Measurements from ENCODE around the gene SHROOM4. TPM values are rescaled to one million over a fixed set of nuclear protein-coding genes. Genes with fewer than 3 reads are reported as not detected.

Gene SHROOM4
- total RNA-seq (10 to 100 TPM in 6 of 9 donors, 1 to 10 TPM in 3; 8.1 to 25.5 (median 11.2) TPM), polyA plus RNA-seq (1 to 10 TPM; 7.1 to 8.5 TPM)
- long read RNA-seq, donor 1, partial matches to known transcripts, result 2 of 7 reads
- long read RNA-seq, donor 1, other reads (novel, unspliced or antisense), result 5 of 7 reads
- long read RNA-seq, donor 2, partial matches to known transcripts, result 4 of 11 reads
- long read RNA-seq, donor 2, other reads (novel, unspliced or antisense), result 7 of 11 reads
- long read RNA-seq, donor 3, partial matches to known transcripts, result 0 of 4 reads
- long read RNA-seq, donor 3, other reads (novel, unspliced or antisense), result 4 of 4 reads

- intact Hi-C loops (cut with DNase I), result loop anchor here in 3 of 10 donors (2.0 to 10.0 kb wide), 4 partner anchors 45 to 91 kb away; no protein-coding TSS in a partner anchor
- peak; percentile 84 to 95 (median 90) for ATAC-seq
Measured at GRCh38 chrX:50813843-50814661, at the start of gene SHROOM4. TSS of gene SHROOM4 (minus strand) at chrX:50814194. CDS start at chrX:50814018, 176 bp downstream.

GRCh38 chrX:50863471-50863870 is 49.5 kb upstream of the SHROOM4 start:
- H3K9me3 ChIP-seq, result no peaks in the 10 kb centered on the region
- DNase-seq (no peak), ATAC-seq (no peak)
- peaks cover 0 to 11% (median 0%) of the 10 kb centered on the region in 9 donors for H3K27me3 ChIP-seq
- 94 to 100% (median 98%) methylated on average over 1 of the region's 1 CpG for WGBS, 4 donors
- TF ChIP-seq CTCF (IDR thresholded peaks at IDR 0.05), result no peak
- no peaks in the 10 kb centered on the region for H3K36me3 ChIP-seq
- intact Hi-C loops (cut with DNase I), result no loop called here
- H3K27ac ChIP-seq, result no peak overlapping the region
- H3K4me1 ChIP-seq, result no peaks in the 10 kb centered on the region
- no peak overlapping the region for H3K4me3 ChIP-seq

More at GRCh38 chrX:50813843-50814661, at the start of gene SHROOM4:
- Histone ChIP-seq H3K9me3 (no peaks in the 10 kb centered on the region), H3K4me3 (peak within 1 kb of the TSS; percentile 29 to 75 (median 60)), H3K27ac (peak within 1 kb of the TSS in 11 of 12 donors; percentile 64 to 81 (median 77)), H3K27me3 (peaks cover 0 to 24% (median 0%) of the 10 kb centered on the region in 9 donors), H3K36me3 (no peaks in the 10 kb centered on the region), H3K4me1 (no peaks in the 10 kb centered on the region)
- 5 to 32% (median 16%) methylated on average over 43 to 47 of the region's 47 CpGs for WGBS, 4 donors
- peak; percentile 57 to 70 (median 60) for DNase-seq
- TF ChIP-seq CTCF (IDR thresholded peaks at IDR 0.05) (no peak), POLR2A (IDR thresholded peaks at IDR 0.05) (no peak)

GRCh38 chrX:50860518-50860917 is 46.5 kb upstream of the SHROOM4 start:
- no peaks in the 10 kb centered on the region for H3K36me3 ChIP-seq
- peaks cover 0 to 7% (median 0%) of the 10 kb centered on the region in 9 donors for H3K27me3 ChIP-seq
- TF ChIP-seq CTCF (IDR thresholded peaks at IDR 0.05), result no peak
- no peak for TF ChIP-seq POLR2A (IDR thresholded peaks at IDR 0.05)
- DNase-seq, result no peak
- H3K4me3 ChIP-seq, result no peak overlapping the region
- no peaks in the 10 kb centered on the region for H3K4me1 ChIP-seq
- H3K27ac ChIP-seq, result no peak overlapping the region
- ATAC-seq, result no peak
- intact Hi-C loops (cut with DNase I), result no loop called here
- H3K9me3 ChIP-seq, result no peaks in the 10 kb centered on the region
- 76 to 94% (median 87%) methylated on average over 3 of the region's 3 CpGs for WGBS, 4 donors

- Histone ChIP-seq H3K36me3 (no peaks in the 10 kb centered on the region), H3K27ac (no peak overlapping the region), H3K9me3 (no peaks in the 10 kb centered on the region), H3K4me1 (no peaks in the 10 kb centered on the region), H3K4me3 (no peak overlapping the region), H3K27me3 (peaks cover 0 to 4% (median 0%) of the 10 kb centered on the region in 9 donors)
- ATAC-seq (no peak), DNase-seq (no peak)
- intact Hi-C loops (cut with DNase I), result no loop called here
- TF ChIP-seq POLR2A (IDR thresholded peaks at IDR 0.05) (no peak), CTCF (IDR thresholded peaks at IDR 0.05) (no peak)
- WGBS, 4 donors, result 74 to 93% (median 84%) methylated on average over 3 of the region's 3 CpGs
Measured at GRCh38 chrX:50858548-50858947, 44.6 kb upstream of the SHROOM4 start.
